Caco-2 (cell line): ENCODE measurements around the gene DCAF17. TPM values are rescaled to one million over a fixed set of nuclear protein-coding genes. Genes with fewer than 3 reads are reported as not detected.

ENCODE experiments used
- BruUV-seq: library from RNA; stranded (reverse); fragments of 400-500 nt; replicated peaks from 2 replicates; lab custom pipeline; 2021; lab: Mats Ljungman, UMichigan
- CTCF ChIA-PET: fragments of 300-600 bp; sonication (Branson Sonifier 250); formaldehyde crosslinking; loops from one replicate; lab custom pipeline; 2022; ENCODE audit warnings: antibody characterized with exemption; lab: Charles Lee
- POLR2A ChIA-PET: fragments of 300-600 bp; sonication (Branson Sonifier 250); formaldehyde crosslinking; loops from one replicate; lab custom pipeline; 2022; ENCODE audit warnings: antibody characterized with exemption; lab: Charles Lee
- DNase-seq, 2 experiments: peaks; one replicate each; pipeline versions ENCODE4 v3.0.0 to v3.0.0-alpha.2; 2020 to 2022
- H3K27me3 ChIP-seq: replicated peaks from 2 replicates; pipeline ENCODE4 v1.6.0; 2011; ENCODE audit warnings: low read length; ENCODE audit not compliant: control insufficient read depth, insufficient read depth
- H3K36me3 ChIP-seq: 2 replicates; pipeline ENCODE4 v1.5.1; 2011; ENCODE audit warnings: low read length; ENCODE audit not compliant: control insufficient read depth, insufficient read depth
- H3K4me1 ChIP-seq: fragments of 250-450 bp; sonication (Bioruptor Pico); 2 replicates; pipeline ENCODE4 v1.5.1; 2020; ENCODE audit warnings: mild to moderate bottlenecking
- H3K4me3 ChIP-seq: 2 replicates; pipeline ENCODE4 v1.5.1; 2011; ENCODE audit warnings: low read depth, mild to moderate bottlenecking, control low read depth, low read length
- H3K9me3 ChIP-seq: fragments of 250-450 bp; sonication (Bioruptor Pico); 2 replicates; pipeline ENCODE4 v1.5.1; 2020; ENCODE audit warnings: mild to moderate bottlenecking, moderate library complexity
- H3K27ac Mint-ChIP-seq: one replicate; pipeline ENCODE4 v1.8.0; 2022; ENCODE audit warnings: mixed read lengths; ENCODE audit not compliant: unreplicated experiment
- H3K27me3 Mint-ChIP-seq: one replicate; pipeline ENCODE4 v1.8.0; 2022; ENCODE audit warnings: mixed read lengths; ENCODE audit not compliant: insufficient read depth, unreplicated experiment
- H3K36me3 Mint-ChIP-seq: one replicate; pipeline ENCODE4 v1.8.0; 2022; ENCODE audit warnings: mild to moderate bottlenecking, mixed read lengths; ENCODE audit not compliant: insufficient read depth, unreplicated experiment
- H3K4me1 Mint-ChIP-seq: one replicate; pipeline ENCODE4 v1.8.0; 2022; ENCODE audit warnings: low read depth, mixed read lengths; ENCODE audit not compliant: unreplicated experiment
- H3K4me3 Mint-ChIP-seq: one replicate; pipeline ENCODE4 v1.8.0; 2022; ENCODE audit warnings: mild to moderate bottlenecking, moderate library complexity, mixed read lengths; ENCODE audit not compliant: unreplicated experiment
- H3K9me3 Mint-ChIP-seq: one replicate; pipeline ENCODE4 v1.8.0; 2022; ENCODE audit warnings: mixed read lengths; ENCODE audit not compliant: unreplicated experiment
- CTCF ChIP-seq, 2 experiments: fragments of 200-600 bp in 1 of 2; IDR thresholded peaks; 1 replicate in 1 of 2; 2 replicates in 1 of 2; pipeline versions ENCODE4 v1.5.1 to v1.8.0; 2011 to 2022; ENCODE audit warnings: antibody characterized with exemption in 1 of 2, control low read depth in 1 of 2, inconsistent platforms in 1 of 2, low read depth in 1 of 2, low read length in 1 of 2, mild to moderate bottlenecking in 1 of 2, moderate library complexity in 1 of 2; ENCODE audit not compliant: insufficient read depth in 1 of 2, severe bottlenecking in 1 of 2, unreplicated experiment in 1 of 2
- intact Hi-C: fragments of 100-400 bp; cut with micrococcal nuclease; formaldehyde crosslinking; loops from one replicate; pipeline ENCODE4 v1.10.0; 2022; ENCODE audit not compliant: unreplicated experiment
- total RNA-seq: library from RNA; stranded (reverse); gene quantifications from 2 replicates; pipeline ENCODE4 v1.2.3, GENCODE V29; 2022

DCAF17 gene
- total RNA-seq, 1 experiment from 2014 or later, result 22.7 TPM

DNA sequence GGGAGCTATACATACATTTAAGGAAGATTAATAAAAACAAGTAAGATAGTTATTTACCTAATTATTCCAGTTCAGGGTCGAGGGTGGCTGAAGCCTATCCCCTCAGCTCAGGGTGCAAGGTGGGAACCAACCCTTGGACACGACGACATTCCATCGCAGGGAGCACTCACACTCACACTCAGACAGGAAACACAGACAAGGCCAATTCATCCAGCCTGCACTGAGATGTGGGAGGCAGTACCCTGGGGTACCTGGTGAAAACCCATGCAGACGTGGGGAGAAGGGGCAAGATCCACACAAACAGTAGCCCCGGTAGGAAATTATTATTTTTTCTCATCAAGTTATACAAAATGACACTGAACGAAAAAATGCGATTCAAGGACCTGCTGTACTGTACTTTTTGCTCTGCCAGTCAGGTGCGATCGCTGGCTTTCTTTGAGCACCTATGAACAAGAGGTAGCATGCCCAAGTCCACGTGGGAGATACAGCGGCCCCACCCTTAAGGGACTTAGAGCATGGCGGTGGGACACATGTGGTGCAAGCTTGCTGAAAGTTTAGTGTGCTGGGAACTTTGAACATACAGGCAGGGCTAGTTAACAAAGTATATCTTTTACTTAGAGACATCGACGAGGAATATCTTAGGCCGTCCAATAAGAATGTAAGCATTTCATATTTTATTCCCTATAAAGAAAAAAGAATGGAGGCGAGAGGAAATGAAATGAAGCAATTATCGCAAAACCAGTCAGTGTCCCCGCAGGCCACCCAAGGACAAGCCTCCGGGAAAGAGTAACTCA is 860 bp upstream of the DCAF17 start:
- CTCF ChIA-PET, result interaction anchor here (0.6 to 2.0 kb wide), 5 partner anchors 17 to 504 kb away, joined by 3 to 15 read pairs (median 4); partner anchors contain the start of gene GORASP2
- no peak for TF ChIP-seq CTCF (IDR thresholded peaks at IDR 0.05; ENCODE audit: insufficient read depth in 1 of 2, low read depth in 1 of 2, low read length in 1 of 2, severe bottlenecking in 1 of 2, unreplicated experiment in 1 of 2)
- Mint-ChIP-seq H3K27me3 (no peaks in the 10 kb centered on the region), H3K36me3 (peaks cover 33% of the 10 kb centered on the region), H3K9me3 (no peaks in the 10 kb centered on the region), H3K4me3 (peak overlapping the region; percentile 90), H3K4me1 (peaks cover 20% of the 10 kb centered on the region), H3K27ac (peak overlapping the region; percentile 98)
- BruUV-seq, result TSS peak; percentile 56
- POLR2A ChIA-PET, result interaction anchor here (0.6 to 1.1 kb wide), 9 partner anchors 17 to 504 kb away, joined by 3 to 7 read pairs (median 4); partner anchors contain the start of genes DYNC1I2 and GORASP2
- Histone ChIP-seq H3K27me3 (no peaks in the 10 kb centered on the region), H3K9me3 (no peaks in the 10 kb centered on the region; the same call in 1 of the 2 replicates), H3K4me1 (peaks cover 7% of the 10 kb centered on the region), H3K4me3 (peak overlapping the region; percentile 89), H3K36me3 (0 out of 2 replicates have a peak, but pooled peaks cover 3% of the 10 kb centered on the region)
- intact Hi-C loops, result loop anchor here (1.0 to 5.0 kb wide), 4 partner anchors 17 to 504 kb away; partner anchors contain the start of genes CYBRD1 and GORASP2
- DNase-seq, result peak; percentile 72 to 88

DNA sequence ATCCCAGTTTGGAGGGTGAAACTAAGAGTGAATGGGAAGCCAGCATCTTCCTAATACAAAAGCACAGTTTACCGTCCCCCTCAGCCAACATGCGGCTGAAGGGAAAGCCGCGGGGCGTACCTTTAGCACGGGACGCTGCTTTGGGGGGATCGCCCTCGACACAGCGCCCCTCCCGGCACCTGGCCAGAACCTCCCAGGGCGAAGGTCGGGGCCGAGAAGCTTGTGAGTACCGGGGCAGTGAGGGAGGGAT is 338 bp upstream of the DCAF17 start, which contains the start of gene METTL8:
TSS of gene METTL8 (minus strand) at position 228 of the 250 bp plus-strand sequence. CDS start 41,805 bp downstream, outside the sequence.
- Histone ChIP-seq H3K27me3 (no peaks in the 10 kb centered on the region), H3K4me1 (peaks cover 7% of the 10 kb centered on the region), H3K36me3 (peaks cover 3% of the 10 kb centered on the region; the same call in 1 of the 2 replicates), H3K9me3 (no peaks in the 10 kb centered on the region; the same call in 1 of the 2 replicates), H3K4me3 (peak within 1 kb of the TSS; percentile 89)
- H3K9me3 Mint-ChIP-seq, result no peaks in the 10 kb centered on the region
- no TSS peak for BruUV-seq
- H3K4me1 Mint-ChIP-seq, result peaks cover 16% of the 10 kb centered on the region
- peaks cover 38% of the 10 kb centered on the region for H3K36me3 Mint-ChIP-seq
- peak within 1 kb of the TSS; percentile 90 for H3K4me3 Mint-ChIP-seq
- TF ChIP-seq CTCF (IDR thresholded peaks at IDR 0.05; ENCODE audit: insufficient read depth in 1 of 2, low read depth in 1 of 2, low read length in 1 of 2, severe bottlenecking in 1 of 2, unreplicated experiment in 1 of 2), result peak; percentile 69 to 76
- peak within 1 kb of the TSS; percentile 98 for H3K27ac Mint-ChIP-seq
- intact Hi-C loops, result loop anchor here (1.0 to 5.0 kb wide), 4 partner anchors 17 to 505 kb away; partner anchors contain the start of genes CYBRD1 and GORASP2
- no peaks in the 10 kb centered on the region for H3K27me3 Mint-ChIP-seq
- POLR2A ChIA-PET, result interaction anchor here (0.6 to 1.1 kb wide), 8 partner anchors 17 to 504 kb away, joined by 3 to 7 read pairs (median 4); partner anchors contain the start of genes DYNC1I2 and GORASP2
- CTCF ChIA-PET, result interaction anchor here (0.6 to 2.0 kb wide), 4 partner anchors 17 to 505 kb away, joined by 3 to 15 read pairs (median 4); partner anchors contain the start of gene GORASP2
- no peak for DNase-seq

GRCh38 chr2:171436307-171436706 is 2.3 kb downstream of the DCAF17 start:
- no peak overlapping the region for H3K27ac Mint-ChIP-seq
- BruUV-seq, result no TSS peak
- H3K36me3 Mint-ChIP-seq, result peaks cover 62% of the 10 kb centered on the region
- intact Hi-C loops, result no loop called here
- no peak overlapping the region for H3K4me3 Mint-ChIP-seq
- TF ChIP-seq CTCF (IDR thresholded peaks at IDR 0.05; ENCODE audit: insufficient read depth in 1 of 2, low read depth in 1 of 2, low read length in 1 of 2, severe bottlenecking in 1 of 2, unreplicated experiment in 1 of 2), result no peak
- Histone ChIP-seq H3K27me3 (no peaks in the 10 kb centered on the region), H3K9me3 (no peaks in the 10 kb centered on the region), H3K4me3 (no peak overlapping the region), H3K4me1 (peaks cover 7% of the 10 kb centered on the region), H3K36me3 (peaks cover 3% of the 10 kb centered on the region; the same call in 1 of the 2 replicates)
- H3K9me3 Mint-ChIP-seq, result no peaks in the 10 kb centered on the region
- ChIA-PET POLR2A (no interaction called here), CTCF (no interaction called here)
- H3K4me1 Mint-ChIP-seq, result peaks cover 20% of the 10 kb centered on the region
- H3K27me3 Mint-ChIP-seq, result no peaks in the 10 kb centered on the region
- no peak for DNase-seq
